Measurements from ENCODE around the gene LRP1. TPM values are rescaled to one million over a fixed set of nuclear protein-coding genes. Genes with fewer than 3 reads are reported as not detected.

Gene LRP1
- total RNA-seq, 1 donor from 2014 or later: 448 TPM

GRCh38 chr12:57086493-57087009 lies 41.7 kb upstream of the LRP1 start:
- Mint-ChIP-seq H3K9me3 (ENCODE audit: low read depth) (no peaks in the 10 kb centered on the region), H3K4me3 (ENCODE audit: unreplicated experiment) (peak overlapping the region; percentile 76), H3K27ac (ENCODE audit: unreplicated experiment) (peak overlapping the region; percentile 93), H3K4me1 (ENCODE audit: low read depth) (peaks cover 36% of the 10 kb centered on the region), H3K36me3 (ENCODE audit: low read depth) (peaks cover 4% of the 10 kb centered on the region), H3K27me3 (ENCODE audit: low read depth) (no peaks in the 10 kb centered on the region)
- DNase-seq (ENCODE audit: low spot score): no peak
- peak; percentile 72 for TF ChIP-seq CTCF (IDR thresholded peaks at IDR 0.05)

GRCh38 chr12:57087010-57087690 lies 41.1 kb upstream of the LRP1 start:
- Mint-ChIP-seq H3K27ac (ENCODE audit: unreplicated experiment) (peak overlapping the region; percentile 99), H3K27me3 (ENCODE audit: low read depth) (no peaks in the 10 kb centered on the region), H3K4me3 (ENCODE audit: unreplicated experiment) (peak overlapping the region; percentile 76), H3K36me3 (ENCODE audit: low read depth) (peaks cover 4% of the 10 kb centered on the region), H3K9me3 (ENCODE audit: low read depth) (no peaks in the 10 kb centered on the region), H3K4me1 (ENCODE audit: low read depth) (peaks cover 42% of the 10 kb centered on the region)
- DNase-seq (ENCODE audit: low spot score): no peak
- TF ChIP-seq CTCF (IDR thresholded peaks at IDR 0.05): no peak

- H3K27ac Mint-ChIP-seq (ENCODE audit: unreplicated experiment): peak overlapping the region; percentile 99
- H3K4me3 Mint-ChIP-seq (ENCODE audit: unreplicated experiment): peak overlapping the region; percentile 76
- H3K27me3 Mint-ChIP-seq (ENCODE audit: low read depth): no peaks in the 10 kb centered on the region
- DNase-seq (ENCODE audit: low spot score): no peak
- H3K4me1 Mint-ChIP-seq (ENCODE audit: low read depth): peaks cover 49% of the 10 kb centered on the region
- TF ChIP-seq CTCF (IDR thresholded peaks at IDR 0.05): peak; percentile 12
- H3K9me3 Mint-ChIP-seq (ENCODE audit: low read depth): no peaks in the 10 kb centered on the region
- H3K36me3 Mint-ChIP-seq (ENCODE audit: low read depth): peaks cover 8% of the 10 kb centered on the region
Observed at GRCh38 chr12:57087691-57088353, 40.5 kb upstream of the LRP1 start.

GRCh38 chr12:57088354-57089270 lies 39.7 kb upstream of the LRP1 start, which contains the start of gene NAB2:
NAB2 (plus strand) TSS chr12:57089114; CDS start chr12:57089272, 158 bp downstream.
- peak; percentile 0 for TF ChIP-seq CTCF (IDR thresholded peaks at IDR 0.05)
- Mint-ChIP-seq H3K27ac (ENCODE audit: unreplicated experiment) (peak within 1 kb of the TSS; percentile 99), H3K4me3 (ENCODE audit: unreplicated experiment) (peak within 1 kb of the TSS; percentile 92), H3K36me3 (ENCODE audit: low read depth) (peaks cover 10% of the 10 kb centered on the region), H3K27me3 (ENCODE audit: low read depth) (no peaks in the 10 kb centered on the region), H3K4me1 (ENCODE audit: low read depth) (peaks cover 56% of the 10 kb centered on the region), H3K9me3 (ENCODE audit: low read depth) (no peaks in the 10 kb centered on the region)
- DNase-seq (ENCODE audit: low spot score): no peak

All from chondrocyte (in vitro differentiated cells).